ENCODE data around the gene THRA.
"Not testable (repeated sequence)": the region's sequence is repeated elsewhere in the genome, so short reads cannot be mapped to it uniquely, and the experiment has no call there.

THRA gene

DNA sequence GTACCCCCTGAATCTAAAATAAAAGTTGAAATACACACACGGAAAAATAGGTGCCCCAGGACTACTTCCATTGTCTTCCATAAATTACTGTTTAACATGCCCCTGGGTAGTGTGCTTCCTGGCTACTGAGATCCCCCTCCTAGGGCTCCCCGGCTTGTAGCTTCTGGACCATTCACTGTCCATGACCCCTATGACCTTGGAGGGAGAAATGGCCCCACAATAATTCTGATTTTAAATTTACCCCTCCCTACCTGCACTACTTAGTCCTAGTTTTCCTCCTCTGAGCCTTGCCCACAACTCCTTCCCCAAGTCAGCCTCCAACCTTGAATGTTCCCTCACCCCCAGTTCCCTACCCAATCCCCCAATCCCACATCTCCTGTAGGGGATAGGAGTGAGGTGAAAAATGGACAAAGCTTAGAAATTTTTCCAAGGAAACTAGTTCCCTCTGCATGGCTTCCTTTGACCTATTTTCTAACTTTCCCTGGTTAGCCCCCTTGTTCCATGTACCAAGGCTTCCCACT is 49.5 kb downstream of the THRA start:
- no peak for DNase-seq (ENCODE audit: low read depth in 2 of 3, low spot score in 2 of 3)

DNA sequence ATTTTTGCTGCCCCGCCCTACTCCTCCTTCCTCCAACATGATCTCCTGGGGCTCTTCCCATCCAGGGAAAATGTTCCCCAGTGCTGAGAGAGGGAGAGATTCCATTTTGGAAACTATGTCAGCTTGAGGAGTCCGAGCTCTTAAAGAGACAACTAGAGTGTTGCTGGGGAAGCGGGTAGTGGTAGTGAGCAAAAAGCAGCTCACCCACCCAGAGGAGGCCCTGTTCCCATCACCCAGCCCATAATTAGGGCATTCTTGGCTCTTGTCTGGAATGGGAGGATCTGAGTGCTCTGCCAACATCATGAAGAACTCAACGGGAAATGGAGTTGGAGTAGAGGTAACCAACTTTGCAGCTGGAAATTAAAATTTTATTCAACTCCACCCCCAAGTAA is 49.9 kb downstream of the THRA start:
- no peak for DNase-seq (ENCODE audit: low read depth in 2 of 3, low spot score in 2 of 3)

DNA sequence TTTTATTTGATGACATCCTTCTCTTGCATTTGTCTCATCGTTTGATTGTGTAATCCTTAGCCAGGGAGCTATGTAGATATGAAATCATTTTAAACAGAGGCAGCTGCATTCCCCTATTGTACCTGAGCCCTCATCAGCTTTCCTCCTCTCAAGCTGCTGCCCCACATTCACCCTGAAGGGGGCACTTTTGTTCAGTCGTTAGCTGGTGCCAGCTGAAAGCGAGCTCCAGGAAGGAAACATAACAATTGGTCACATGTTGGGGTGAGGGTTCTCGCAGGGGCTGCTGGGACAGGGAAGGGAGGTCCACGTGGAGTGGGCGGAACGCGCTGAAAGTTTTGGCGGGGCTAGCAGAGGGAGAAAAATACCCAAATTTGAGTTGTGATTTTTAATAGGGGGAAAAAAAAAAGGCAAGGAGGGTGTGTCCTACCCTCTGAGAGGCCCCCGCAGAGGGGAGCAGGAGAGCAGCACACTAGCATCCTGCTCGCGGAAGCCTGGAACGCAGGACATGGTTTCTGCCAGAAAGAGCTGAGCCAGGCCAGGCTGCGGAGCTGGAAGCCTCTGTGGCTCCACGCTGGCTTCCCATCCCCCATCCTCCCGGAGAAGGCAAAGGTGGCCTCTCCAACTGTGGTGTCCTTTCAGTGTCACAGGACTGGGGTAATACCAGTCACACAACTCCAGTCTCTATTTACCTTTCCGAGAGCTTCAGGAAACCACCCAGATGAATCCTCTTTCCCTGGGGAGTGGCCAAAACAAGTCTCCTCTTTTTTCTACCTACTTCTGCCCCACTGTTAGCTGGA is 50.5 kb downstream of the THRA start:
- DNase-seq (ENCODE audit: low read depth in 2 of 3, low spot score in 2 of 3) = peak; percentile 60 to 76 (median 76)

DNA sequence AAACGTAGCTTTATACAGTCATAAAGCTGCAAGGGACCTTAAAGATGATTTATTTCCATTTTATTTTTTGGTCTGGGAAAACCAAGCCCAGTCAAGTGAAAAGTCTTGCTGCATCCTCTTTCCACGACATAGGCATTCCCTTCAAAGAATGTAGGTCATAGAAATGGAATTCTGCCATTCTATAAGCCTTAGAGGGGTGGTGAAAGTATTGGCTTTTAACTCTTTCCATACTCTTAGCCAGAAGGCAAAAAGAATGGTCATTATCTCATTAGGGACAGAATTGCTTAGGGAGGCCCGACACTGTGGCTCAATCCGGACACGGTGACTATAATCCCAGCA is 51.1 kb downstream of the THRA start:
- no peak for DNase-seq (ENCODE audit: low read depth in 2 of 3, low spot score in 2 of 3)

DNA sequence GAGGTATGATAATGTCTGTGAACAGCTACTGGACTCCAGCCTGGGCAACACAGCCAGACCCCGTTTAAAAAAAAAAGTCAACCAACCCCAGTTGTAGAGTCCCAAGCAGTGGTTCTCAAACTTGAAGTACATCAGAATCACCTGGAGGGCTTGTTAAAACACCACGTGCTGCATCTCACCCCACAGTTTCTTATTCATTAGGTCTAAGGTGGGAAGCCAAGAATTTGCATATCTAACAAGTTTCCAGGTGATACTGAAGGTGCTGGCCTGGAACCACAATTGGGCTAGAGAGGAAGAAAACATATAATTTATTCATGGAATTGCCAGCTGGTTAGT is 52.3 kb downstream of the THRA start:
- no peak for DNase-seq (ENCODE audit: low read depth in 2 of 3, low spot score in 2 of 3)

DNA sequence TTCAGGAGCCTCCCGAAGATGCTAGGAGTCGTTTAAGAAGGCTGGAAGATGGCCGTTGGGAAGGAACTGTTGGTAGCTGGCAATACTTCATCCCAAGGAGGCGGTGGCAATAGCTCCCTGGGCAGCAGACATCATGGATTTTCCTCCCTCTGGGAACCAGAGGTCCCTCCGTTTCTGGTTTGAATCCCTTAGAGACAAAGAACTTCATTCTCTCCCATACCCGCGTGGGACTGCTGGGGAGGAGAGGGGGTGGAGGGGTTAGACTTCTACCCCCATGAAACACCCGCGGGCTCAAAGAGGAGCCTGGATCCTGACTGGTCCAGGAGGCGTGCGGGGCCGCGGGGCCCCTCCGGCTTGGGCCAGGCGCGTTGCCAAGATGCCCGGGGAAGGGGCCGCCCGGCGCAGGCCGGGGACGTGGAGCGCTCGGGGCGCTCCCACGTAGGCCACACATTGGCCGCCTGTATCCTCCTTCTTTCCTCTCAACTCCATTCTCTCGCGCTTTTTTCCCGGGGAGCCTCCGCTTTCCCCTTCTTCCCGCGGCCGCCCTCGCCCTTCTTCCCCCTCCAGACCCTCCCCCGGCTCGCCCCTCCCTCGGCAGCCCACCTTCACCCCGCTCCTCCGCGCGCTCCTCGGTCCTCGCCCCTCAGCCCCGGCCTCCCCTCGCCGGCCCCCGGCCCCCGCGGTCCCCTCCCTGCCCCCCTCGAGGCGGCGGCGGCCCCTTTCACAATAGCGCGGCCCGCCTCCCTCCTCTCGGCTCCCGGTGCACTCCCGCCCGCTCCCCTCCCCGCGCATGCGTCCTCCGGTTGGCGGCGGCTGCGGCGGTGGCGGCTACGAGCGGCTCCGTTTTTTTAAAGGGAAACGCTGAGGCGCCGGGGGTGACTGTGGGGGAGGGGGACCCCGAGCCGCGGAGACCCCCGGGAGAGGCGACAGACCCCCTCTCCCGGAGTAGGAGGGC is 58.7 kb downstream of the THRA start, which contains the start of gene MSL1:
Gene MSL1, plus strand, starts transcription at position 791 of the 955 bp plus-strand sequence. CDS start 642 bp downstream, outside the sequence.
- peak; percentile 69 to 73 (median 71) for DNase-seq (ENCODE audit: low read depth in 2 of 3, low spot score in 2 of 3)

DNA sequence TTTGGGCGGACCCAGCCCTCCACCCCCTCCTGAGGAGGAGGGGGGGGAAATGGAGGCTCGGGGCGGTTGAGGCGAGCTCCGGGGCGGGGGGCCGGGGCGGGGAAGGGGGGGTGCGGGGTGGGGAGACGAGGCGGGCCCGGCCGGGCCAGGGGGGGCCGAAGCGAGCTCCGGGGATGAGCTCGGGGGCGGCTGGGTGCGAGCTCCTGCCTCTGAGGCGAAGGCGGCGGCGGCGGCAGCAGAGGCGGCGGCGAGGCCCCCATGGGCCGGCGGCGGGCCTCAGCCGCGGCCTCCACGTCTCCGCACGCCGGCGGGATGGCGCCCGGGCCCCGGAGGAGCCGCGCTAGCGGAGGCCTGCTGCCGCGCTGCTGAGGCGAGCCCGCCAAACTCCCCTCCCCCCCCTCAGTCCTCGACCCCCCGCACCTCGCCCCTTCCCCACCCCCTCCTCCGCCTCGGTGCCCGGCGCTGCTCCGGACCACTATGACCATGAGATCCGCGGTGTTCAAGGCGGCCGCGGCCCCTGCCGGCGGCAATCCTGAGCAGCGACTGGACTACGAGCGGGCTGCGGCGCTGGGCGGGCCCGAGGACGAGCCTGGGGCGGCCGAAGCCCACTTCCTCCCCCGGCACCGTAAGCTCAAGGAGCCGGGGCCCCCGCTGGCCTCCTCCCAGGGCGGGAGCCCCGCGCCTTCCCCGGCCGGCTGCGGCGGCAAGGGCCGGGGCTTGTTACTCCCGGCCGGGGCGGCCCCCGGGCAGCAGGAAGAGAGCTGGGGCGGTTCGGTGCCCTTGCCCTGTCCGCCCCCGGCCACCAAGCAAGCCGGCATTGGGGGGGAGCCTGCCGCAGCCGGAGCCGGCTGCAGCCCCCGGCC is 59.6 kb downstream of the THRA start:
- no peak for DNase-seq (ENCODE audit: low read depth in 2 of 3, low spot score in 2 of 3)

DNA sequence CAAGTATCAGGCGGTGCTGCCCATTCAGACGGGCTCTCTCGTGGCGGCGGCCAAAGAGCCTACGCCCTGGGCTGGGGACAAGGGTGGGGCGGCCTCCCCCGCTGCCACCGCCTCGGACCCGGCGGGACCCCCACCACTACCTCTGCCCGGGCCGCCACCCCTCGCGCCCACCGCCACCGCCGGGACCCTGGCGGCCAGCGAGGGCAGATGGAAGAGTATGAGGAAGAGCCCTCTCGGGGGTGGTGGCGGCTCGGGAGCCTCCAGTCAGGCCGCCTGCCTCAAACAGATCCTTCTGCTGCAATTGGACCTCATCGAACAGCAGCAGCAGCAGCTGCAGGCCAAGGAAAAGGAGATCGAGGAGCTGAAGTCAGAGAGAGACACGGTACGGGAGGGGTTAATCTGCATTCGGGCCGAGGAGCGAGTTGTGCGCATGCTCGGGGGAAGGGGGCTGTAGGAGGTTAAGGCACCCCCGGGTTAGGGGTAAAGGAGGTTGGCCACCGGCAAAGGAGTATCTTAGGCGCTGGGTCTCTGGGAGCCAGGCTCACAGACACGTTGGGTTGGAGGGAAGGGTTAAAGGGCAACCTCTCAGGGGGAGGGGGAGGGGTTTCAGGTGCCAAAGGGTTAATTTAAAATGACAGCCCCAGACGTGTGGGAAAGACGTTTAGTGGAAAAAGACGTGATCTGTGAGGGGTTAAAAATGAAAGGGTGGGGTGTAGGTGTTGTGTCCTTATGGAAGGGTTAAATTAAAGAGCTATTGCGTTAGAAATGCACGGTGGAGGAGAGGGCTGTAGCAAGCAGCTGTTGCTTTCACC is 60.4 kb downstream of the THRA start:
- peak in 1 of 3 experiments; percentile 25 for DNase-seq (ENCODE audit: low read depth in 2 of 3, low spot score in 2 of 3)

DNA sequence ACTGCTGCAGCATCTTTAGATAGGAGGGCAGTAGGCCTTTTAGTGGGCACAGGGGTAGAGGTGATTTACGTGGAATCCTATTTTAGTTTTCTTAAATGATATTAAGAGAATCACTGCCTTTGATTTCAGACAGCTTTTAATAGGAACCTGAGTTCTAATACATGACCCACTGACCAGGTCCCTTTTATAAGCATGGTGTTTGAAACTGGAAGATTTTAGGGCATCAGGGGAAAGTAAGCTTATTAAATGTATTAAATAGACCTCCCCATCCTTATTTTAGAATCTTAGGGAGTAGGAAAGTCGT is 61.0 kb downstream of the THRA start:
- no peak for DNase-seq (ENCODE audit: low read depth in 2 of 3, low spot score in 2 of 3)

DNA sequence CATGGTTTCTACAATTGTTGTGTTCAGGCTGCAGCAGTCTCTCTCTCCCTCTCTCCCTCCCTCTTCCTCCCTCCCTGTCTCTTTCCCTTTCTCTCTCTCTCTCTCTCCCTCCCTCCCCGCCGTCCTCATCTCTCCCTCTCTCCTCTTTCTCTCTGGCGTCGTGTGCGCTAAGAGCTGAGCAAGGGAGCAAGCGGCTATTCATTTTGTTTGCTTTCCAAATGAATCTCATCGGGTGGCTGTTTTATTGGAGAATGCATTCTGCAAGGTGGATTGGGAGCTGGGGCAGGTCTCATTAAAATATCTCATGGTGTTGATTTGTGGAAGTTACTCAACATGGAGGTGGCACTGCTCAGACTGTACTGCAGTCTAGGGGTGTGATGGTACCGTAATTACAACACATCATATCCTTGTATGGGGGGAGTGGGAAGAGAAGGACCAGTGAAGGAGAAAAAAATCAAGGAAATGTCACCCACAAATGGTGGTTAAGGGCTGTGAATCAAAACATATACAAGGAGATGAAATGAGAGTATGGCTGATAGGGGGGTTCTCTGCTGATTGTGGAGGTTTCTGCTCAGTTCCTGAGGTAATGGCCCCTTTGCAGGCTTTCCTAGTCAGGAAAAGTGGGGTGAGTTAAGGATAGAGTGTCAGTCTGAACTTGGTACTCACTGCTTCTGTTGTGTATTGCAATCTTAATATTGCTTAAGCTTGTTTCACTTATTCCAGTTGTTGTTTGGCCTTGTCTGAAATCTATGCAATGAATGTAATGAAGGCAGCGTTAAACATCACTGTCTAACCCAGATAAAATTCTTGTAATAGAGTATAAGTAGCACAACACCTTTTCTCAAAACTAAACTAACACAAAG is 61.7 kb downstream of the THRA start:
- DNase-seq (ENCODE audit: low read depth in 2 of 3, low spot score in 2 of 3) = no peak

DNA sequence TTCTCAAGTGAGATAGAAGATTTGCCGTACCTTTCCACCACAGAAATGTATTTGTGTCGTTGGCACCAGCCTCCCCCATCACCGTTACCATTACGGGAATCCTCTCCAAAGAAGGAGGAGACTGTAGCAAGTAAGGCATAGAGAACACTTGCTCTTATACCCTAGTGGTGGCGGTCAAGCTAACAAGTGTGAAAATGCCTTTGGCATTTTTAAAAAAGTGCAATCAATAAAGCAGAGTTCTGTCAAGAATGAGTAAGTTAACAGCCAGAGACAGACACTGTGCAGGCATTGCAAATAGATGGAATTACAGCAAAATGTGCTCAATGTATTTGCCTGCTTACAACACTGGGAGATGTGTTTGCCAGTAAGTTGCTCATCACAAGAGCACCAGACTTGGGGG is 66.7 kb downstream of the THRA start:
- DNase-seq (ENCODE audit: low read depth in 2 of 3, low spot score in 2 of 3) = no peak

DNA sequence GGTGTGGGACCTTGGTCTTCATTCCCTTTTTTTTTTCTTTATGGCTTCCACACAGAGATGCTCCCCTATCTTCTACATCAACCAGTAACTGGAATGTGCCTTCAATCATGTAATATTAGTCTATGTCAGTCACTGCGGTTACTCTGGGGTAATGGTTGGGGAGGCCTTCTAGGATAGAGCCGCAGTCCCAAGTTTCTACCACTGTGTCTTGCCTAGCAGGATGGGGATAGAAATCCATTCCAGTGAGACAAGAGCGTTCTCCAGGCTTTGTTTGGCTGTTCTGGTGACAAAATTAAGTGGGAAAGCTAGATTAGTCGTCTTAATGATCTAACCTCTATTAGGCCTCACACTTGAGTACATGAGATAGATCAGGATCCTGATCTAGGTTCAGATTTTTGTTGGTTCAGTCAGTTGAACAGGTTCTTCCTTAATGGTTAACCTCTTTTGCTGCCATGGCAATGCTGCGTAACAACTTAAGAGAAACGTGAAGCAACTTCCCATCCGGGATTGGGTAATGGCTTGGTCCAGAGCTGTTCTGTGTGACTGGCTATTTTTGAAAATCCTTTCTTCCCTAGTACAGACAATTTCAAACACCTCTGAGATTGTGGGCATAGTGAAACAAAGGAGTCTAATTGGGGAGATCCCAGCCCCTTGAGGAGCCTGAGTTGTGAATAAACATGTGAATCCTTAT is 67.7 kb downstream of the THRA start:
- DNase-seq (ENCODE audit: low read depth in 2 of 3, low spot score in 2 of 3) = no peak

DNA sequence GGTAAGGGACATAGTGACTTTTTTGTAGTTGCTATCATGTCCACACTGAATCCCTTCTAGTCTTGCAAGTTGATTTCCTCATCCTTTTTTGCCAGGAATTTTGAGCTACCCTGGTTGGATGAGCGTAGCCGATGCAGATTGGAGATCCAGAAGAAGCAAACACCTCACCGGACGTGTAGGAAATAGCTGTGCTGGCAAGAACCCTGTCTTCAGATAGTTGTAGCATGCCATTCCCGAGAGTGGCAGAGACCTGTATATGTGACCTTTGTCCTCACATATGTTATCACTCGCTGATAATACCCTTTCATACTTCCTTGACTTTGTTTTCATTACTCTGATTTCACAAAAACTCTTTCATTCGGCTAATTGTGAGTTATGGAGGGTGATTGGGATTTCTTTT is 71.4 kb downstream of the THRA start:
- no peak for DNase-seq (ENCODE audit: low read depth in 2 of 3, low spot score in 2 of 3)

DNA sequence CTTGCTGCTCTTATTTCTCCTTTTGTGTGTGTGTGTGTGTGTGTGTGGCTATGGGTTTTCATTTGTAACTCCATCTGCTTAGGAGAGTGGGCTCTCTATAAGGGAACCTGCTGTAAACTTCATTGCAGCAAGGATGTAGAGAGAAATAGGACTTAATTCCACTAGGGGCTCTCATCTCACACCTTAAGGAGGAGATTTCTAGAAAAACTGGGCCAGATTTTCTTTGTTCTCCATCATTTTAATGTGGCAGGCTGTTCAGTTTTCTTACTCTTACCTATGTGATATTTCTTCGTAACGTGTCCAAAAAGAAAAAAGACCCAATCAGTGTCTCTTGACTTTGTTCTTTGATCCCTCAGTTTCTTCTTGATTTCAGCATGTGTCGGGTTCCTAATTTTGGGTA is 73.1 kb downstream of the THRA start:
- DNase-seq (ENCODE audit: low read depth in 2 of 3, low spot score in 2 of 3) = no peak

DNA sequence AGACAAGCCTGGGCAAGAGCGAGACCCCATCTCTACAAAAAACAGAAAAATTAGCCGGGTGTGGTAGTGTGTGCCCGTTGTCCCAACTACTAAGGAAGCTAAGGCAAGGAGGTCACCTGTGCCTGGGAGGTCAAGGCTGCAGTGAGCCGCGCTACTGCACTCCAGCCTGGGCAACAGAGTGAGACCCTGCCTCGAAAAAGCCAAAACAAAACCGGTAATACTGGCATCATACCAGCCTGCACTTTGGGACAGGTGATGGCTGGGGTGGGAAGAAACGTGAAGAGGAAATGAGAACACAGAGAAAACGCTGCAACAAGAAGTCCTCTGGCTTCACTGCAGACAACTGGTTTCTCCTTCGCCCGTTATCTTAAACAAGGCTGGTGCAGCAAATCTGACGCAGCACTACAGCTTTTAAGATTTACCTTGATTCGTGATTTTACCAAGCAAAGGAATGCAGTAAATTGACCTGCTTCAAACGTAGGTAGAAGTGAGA is 76.8 kb downstream of the THRA start:
- no peak for DNase-seq (ENCODE audit: low read depth in 2 of 3, low spot score in 2 of 3)

DNA sequence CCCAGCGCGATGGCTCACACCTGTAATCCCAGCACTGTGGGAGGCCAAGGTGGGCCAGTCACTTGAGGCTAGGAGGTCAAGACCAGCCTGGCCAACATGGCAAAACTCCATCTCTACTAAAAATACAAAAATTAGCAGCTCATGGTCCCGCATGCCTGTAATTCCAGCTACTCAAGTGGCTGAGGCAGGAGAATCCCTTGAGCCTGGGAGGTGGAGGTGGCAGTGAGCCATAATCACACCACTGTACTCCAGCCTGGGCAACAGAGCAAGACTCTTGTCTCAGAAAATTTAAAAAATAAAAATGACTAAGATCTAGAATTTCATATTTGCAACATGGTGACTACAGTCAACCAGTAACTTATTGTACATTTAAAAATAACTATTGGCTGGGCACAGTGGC is 80.4 kb downstream of the THRA start:
- DNase-seq (ENCODE audit: low read depth in 2 of 3, low spot score in 2 of 3) = not testable (repeated sequence)

All from activated CD8-positive, alpha-beta memory T cell treated with anti-CD3 and anti-CD28 coated beads for 48 hours (primary cell).